K562 treated with DMSO at 1 percent for 4 hours (cell line): ENCODE results near the gene ZNF564. TPM values are rescaled to one million over a fixed set of nuclear protein-coding genes. Genes with fewer than 3 reads are reported as not detected.

Experiments
- total RNA-seq: library from RNA; unstranded; fragments of 300-600 nt; gene quantifications from 2 replicates; pipeline ENCODE4 v1.2.3, GENCODE V29; 2022; ENCODE audit not compliant: insufficient read depth

ZNF564 gene
- total RNA-seq = 2.7 and 3.2 TPM in 2 replicates

DNA sequence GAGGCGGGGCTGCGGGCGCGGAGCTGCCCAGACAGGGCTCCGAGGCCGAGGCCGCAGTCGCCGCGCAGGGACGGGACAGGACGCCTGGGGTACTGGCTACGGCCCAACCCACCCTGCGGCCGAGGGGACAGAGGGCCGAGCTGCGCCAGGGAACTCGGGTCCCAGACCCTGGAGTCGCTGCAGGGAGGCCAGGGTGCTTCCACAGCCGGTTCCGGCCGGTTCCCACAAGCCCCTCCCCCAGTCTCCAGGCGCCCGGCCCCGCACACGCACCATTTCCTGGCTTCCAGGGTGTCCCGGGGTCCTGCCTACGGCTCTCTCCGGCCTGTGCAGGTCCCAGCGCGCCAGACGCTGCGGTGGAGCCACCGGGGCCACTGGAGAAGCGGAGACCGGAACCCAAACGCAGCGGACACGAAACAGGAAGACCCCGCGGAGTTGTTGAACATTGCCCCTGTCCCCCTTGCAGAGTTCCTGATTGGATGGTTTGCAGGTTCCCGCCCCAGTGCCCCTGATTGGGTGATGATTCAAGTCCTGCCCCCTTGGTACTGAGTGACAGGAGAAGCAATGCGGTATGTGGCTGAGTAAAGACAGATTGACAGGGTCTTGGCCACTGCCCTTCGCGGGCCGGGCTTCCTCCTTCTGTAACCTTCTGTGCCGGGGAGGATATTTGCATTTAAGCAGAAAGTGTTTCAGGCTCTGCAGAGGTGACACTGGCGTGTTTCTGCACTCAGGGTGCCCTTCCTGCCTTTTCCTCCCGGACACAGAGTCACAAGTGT is at the start of gene ZNF564:
Gene ZNF564, minus strand, starts transcription at position 423 of the 773 bp plus-strand sequence. Its CDS starts 150 bp downstream, at position 273.

DNA sequence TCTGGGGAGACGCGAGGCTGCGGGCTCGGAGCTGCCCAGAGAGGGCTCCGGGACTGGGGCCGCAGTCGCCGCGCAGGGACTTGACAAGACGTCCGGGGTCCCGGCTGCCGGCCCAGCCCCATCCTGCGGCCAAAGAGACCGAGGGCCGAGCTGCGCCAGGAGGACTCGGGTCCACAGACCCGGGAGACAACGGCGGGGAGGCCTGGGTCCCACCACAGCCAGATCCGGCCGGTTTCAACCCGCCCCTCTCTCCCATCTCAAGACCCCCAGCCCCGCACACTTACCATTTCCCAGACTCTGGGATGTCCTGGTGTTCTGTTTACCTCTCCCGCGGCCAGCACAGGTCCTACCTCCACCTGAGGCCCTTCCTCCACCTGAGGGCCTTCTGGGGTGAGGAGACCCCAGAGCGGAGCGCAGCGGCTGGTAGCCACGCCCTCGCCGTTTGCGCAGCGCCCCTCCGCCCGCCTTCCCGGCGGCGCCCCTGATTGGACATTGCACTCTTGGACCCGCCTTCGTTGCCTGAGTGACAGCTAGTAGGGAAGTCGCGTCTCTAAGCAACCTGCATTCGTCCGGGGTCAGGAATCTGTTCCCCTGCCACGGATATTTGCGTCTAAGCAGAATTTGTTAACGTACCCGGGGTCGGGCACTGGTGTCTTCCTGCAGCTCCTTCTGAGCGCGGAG is 66.8 kb downstream of the ZNF564 start, which contains the start of gene ZNF709:
Gene ZNF709, minus strand, starts transcription at position 446 of the 681 bp plus-strand sequence. Its CDS starts 159 bp downstream, at position 287.

Other genes starting within 250 kb of the ZNF564 start
- 2.9 and 3.0 TPM in 2 replicates for gene ZNF563, start 217.8 kb downstream of the ZNF564 start, total RNA-seq
- 1.0 and 1.5 TPM in 2 replicates for gene ZNF442, start 185.8 kb downstream of the ZNF564 start, total RNA-seq
- 5.8 and 6.1 TPM in 2 replicates for gene ZNF799, start 150.2 kb downstream of the ZNF564 start, total RNA-seq
- 1.1 and 1.9 TPM in 2 replicates for gene ZNF443, start 110.5 kb downstream of the ZNF564 start, total RNA-seq
- 0.13 TPM in 1 of 2 replicates, not detected in the other for gene ZNF709, start 66.7 kb downstream of the ZNF564 start, total RNA-seq
- 1.8 TPM in 2 replicates for gene ZNF490, start 59.3 kb upstream of the ZNF564 start, total RNA-seq
- gene ZNF791, start 59.4 kb upstream of the ZNF564 start, total RNA-seq = 4.7 and 5.7 TPM in 2 replicates
- gene MAN2B1, start 115.3 kb upstream of the ZNF564 start, total RNA-seq = 112 and 118 TPM in 2 replicates
- 13.2 and 16.5 TPM in 2 replicates for gene WDR83, start 115.3 kb upstream of the ZNF564 start, total RNA-seq
- gene DHPS, start 130.4 kb upstream of the ZNF564 start, total RNA-seq = 115 and 119 TPM in 2 replicates
- not detected in 2 replicates for gene GNG14, start 136.5 kb upstream of the ZNF564 start, total RNA-seq
- 9.8 and 12.8 TPM in 2 replicates for gene FBXW9, start 145.1 kb upstream of the ZNF564 start, total RNA-seq
- gene TNPO2, start 172.4 kb upstream of the ZNF564 start, total RNA-seq = 24.6 and 26.8 TPM in 2 replicates
- gene TRIR, start 183.2 kb upstream of the ZNF564 start, total RNA-seq = 429 and 468 TPM in 2 replicates
- gene GET3, start 186.0 kb upstream of the ZNF564 start, total RNA-seq = 93.8 and 110 TPM in 2 replicates
- not detected in 2 replicates for gene BEST2, start 200.3 kb upstream of the ZNF564 start, total RNA-seq
- gene HOOK2, start 224.1 kb upstream of the ZNF564 start, total RNA-seq = 14.4 and 15.7 TPM in 2 replicates
- 74.2 and 74.3 TPM in 2 replicates for gene JUNB, start 240.0 kb upstream of the ZNF564 start, total RNA-seq